Progenitor cell of endocrine pancreas (in vitro differentiated cells): ENCODE measurements around the gene PTPRK. TPM values are rescaled to one million over a fixed set of nuclear protein-coding genes. Genes with fewer than 3 reads are reported as not detected.

ENCODE experiments used
- DNase-seq: peaks from one replicate; pipeline ENCODE4 v3.0.0; 2021; ENCODE audit warnings: low spot score; ENCODE audit not compliant: unreplicated experiment
- H3K27ac Mint-ChIP-seq: 2 replicates; pipeline ENCODE4 v1.8.0; 2021; ENCODE audit warnings: mild to moderate bottlenecking, moderate library complexity, mixed read lengths
- H3K27me3 Mint-ChIP-seq: 2 replicates; pipeline ENCODE4 v1.8.0; 2021; ENCODE audit warnings: mixed read lengths
- H3K36me3 Mint-ChIP-seq: 2 replicates; pipeline ENCODE4 v1.8.0; 2022; ENCODE audit warnings: mixed read lengths; ENCODE audit not compliant: insufficient read depth
- H3K4me1 Mint-ChIP-seq: 2 replicates; pipeline ENCODE4 v1.8.0; 2021; ENCODE audit warnings: low read depth, mixed read lengths
- H3K4me3 Mint-ChIP-seq: 2 replicates; pipeline ENCODE4 v1.8.0; 2021; ENCODE audit warnings: low read depth, mild to moderate bottlenecking, moderate library complexity, mixed read lengths
- H3K9me3 Mint-ChIP-seq: 2 replicates; pipeline ENCODE4 v1.8.0; 2021; ENCODE audit warnings: low read depth, mixed read lengths
- total RNA-seq: library from RNA; stranded (reverse); gene quantifications from 2 replicates; pipeline ENCODE4 v1.2.1, GENCODE V29; 2021
- TF ChIP-seq, protein P1 (sequence below): fragments of 200-600 bp; sonication (generic); IDR thresholded peaks from one replicate; pipeline ENCODE4 v1.5.0; 2021; ENCODE audit warnings: antibody characterized with exemption, mild to moderate bottlenecking; ENCODE audit not compliant: unreplicated experiment

PTPRK gene
- total RNA-seq, 1 donor from 2014 or later: 86.2 TPM

DNA sequence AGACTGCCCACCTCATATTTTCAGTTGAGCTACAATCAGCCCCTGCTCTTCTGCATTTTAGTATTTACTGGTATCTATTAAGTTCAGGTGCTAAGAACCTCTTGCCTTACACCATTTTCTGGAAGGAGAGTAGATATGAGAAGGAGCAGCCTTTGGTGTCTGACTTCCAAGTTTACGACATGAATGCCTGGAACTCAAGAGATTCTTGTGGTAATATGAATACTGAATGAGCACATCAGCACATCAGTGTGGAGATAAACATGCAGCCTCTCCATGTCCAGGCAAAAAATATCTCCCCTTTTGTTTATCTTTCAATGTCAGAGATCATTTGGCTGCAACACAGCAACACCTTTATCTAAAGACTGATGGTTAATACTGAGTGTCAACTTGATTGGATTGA, 553.8 kb downstream of the PTPRK start:
- H3K36me3 Mint-ChIP-seq: peaks cover 15% of the 10 kb centered on the region
- no peaks in the 10 kb centered on the region for H3K4me1 Mint-ChIP-seq
- TF ChIP-seq, protein P1, sequence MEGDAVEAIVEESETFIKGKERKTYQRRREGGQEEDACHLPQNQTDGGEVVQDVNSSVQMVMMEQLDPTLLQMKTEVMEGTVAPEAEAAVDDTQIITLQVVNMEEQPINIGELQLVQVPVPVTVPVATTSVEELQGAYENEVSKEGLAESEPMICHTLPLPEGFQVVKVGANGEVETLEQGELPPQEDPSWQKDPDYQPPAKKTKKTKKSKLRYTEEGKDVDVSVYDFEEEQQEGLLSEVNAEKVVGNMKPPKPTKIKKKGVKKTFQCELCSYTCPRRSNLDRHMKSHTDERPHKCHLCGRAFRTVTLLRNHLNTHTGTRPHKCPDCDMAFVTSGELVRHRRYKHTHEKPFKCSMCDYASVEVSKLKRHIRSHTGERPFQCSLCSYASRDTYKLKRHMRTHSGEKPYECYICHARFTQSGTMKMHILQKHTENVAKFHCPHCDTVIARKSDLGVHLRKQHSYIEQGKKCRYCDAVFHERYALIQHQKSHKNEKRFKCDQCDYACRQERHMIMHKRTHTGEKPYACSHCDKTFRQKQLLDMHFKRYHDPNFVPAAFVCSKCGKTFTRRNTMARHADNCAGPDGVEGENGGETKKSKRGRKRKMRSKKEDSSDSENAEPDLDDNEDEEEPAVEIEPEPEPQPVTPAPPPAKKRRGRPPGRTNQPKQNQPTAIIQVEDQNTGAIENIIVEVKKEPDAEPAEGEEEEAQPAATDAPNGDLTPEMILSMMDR: no peak
- no peaks in the 10 kb centered on the region for H3K27me3 Mint-ChIP-seq
- no peak overlapping the region for H3K4me3 Mint-ChIP-seq
- DNase-seq: no peak
- H3K9me3 Mint-ChIP-seq: peaks cover 2% of the 10 kb centered on the region
- no peak overlapping the region for H3K27ac Mint-ChIP-seq

DNA sequence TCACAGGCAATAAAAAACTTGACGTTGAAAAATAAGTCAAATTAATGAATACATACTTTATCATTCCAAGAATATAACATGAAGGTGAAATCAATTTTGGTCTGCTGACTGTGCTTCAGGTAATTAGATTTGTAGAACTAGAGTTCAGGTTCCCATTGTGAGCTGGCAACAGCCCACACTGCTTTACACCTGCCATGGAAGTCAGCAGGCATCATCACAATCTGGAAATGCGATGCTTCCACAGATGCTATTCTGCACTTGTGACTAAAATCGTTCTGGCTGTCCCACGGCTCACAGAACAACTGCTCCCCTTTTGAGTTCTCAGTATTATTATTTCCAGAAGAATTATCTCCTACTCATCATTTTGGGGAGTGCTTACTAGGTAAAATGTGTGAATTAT, 556.9 kb downstream of the PTPRK start:
- TF ChIP-seq, protein P1: no peak
- Mint-ChIP-seq H3K36me3 (peaks cover 11% of the 10 kb centered on the region), H3K9me3 (peaks cover 5% of the 10 kb centered on the region), H3K27me3 (no peaks in the 10 kb centered on the region), H3K4me3 (no peak overlapping the region), H3K4me1 (no peaks in the 10 kb centered on the region), H3K27ac (no peak overlapping the region)
- no peak for DNase-seq

DNA sequence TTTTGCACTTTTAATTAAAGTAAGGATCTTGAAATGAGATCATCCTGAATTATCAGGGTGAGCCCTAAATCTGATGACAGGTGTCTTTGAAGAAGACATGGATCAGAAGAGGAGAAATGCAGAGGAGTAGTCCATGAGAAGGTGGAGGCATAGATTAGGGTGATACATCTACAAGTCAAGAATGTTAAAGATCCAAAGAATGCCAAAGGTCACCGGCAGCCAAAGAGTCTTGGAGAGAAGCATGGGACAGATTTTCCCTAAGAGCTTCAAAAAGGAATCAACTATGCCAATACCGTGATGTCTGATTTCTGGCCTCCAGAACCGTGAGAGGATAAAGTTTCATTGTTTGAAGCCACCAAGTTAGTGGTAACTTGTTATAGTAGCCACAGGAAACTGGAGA, 560.5 kb downstream of the PTPRK start:
- H3K9me3 Mint-ChIP-seq: peaks cover 5% of the 10 kb centered on the region
- no peaks in the 10 kb centered on the region for H3K4me1 Mint-ChIP-seq
- no peak overlapping the region for H3K4me3 Mint-ChIP-seq
- no peaks in the 10 kb centered on the region for H3K27me3 Mint-ChIP-seq
- DNase-seq: no peak
- TF ChIP-seq, protein P1: no peak
- no peak overlapping the region for H3K27ac Mint-ChIP-seq
- no peaks in the 10 kb centered on the region for H3K36me3 Mint-ChIP-seq

DNA sequence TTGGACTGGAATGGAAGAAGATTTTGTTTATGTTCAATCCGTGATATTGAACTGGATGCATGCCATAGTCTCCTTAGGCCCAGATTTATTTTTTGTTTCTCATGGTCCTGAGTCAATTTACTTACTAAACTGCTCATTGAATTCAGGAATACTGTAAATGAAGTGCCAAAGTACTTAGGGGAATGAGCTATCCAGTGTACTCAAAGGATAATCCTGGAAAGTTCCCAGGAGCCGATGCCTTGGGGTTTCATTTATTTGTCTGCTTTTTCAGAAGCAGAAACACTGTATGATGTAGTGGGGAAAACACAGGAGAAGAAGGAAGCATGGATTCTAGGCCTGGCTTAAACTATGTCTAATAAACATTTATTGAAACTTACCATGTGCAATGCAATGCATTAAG, 563.4 kb downstream of the PTPRK start:
- Mint-ChIP-seq H3K27me3 (no peaks in the 10 kb centered on the region), H3K4me3 (no peak overlapping the region), H3K4me1 (no peaks in the 10 kb centered on the region), H3K27ac (no peak overlapping the region), H3K36me3 (no peaks in the 10 kb centered on the region), H3K9me3 (peaks cover 5% of the 10 kb centered on the region)
- TF ChIP-seq, protein P1: no peak
- DNase-seq: no peak

DNA sequence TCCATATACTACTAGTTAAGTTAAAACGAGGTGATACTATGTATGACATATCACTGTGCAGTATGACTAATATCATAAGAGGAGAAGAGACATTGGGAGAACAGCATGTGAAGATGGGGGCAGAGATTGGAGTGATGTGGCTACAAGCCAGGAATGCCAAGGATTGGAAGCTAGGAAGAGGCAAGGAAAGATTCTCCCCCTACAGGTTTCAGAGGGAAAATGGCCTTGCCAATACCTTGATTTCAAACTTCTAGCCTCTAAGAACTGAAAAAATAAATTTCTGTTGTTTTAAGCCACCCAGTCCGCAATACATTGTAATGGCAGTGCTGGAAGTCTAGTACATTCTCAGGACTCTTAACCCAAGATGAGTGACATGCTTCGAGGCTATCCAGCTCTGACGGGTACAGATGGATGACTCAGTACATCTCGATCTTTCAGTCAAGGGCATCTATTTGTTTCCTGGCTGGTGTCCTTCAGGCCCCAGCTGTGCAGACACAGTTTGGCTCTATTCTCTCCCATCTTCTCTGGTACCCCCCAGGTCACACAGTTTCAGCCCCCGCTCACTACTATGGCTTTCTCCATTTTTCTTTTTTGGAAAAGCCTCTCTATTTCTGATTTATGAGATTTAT, 564.0 kb downstream of the PTPRK start:
- no peak for DNase-seq
- H3K36me3 Mint-ChIP-seq: no peaks in the 10 kb centered on the region
- TF ChIP-seq, protein P1: peak; percentile 25
- no peak overlapping the region for H3K4me3 Mint-ChIP-seq
- H3K27ac Mint-ChIP-seq: no peak overlapping the region
- H3K4me1 Mint-ChIP-seq: no peaks in the 10 kb centered on the region
- peaks cover 2% of the 10 kb centered on the region for H3K9me3 Mint-ChIP-seq
- H3K27me3 Mint-ChIP-seq: no peaks in the 10 kb centered on the region
